Liver (tissue), 9 donors: ENCODE measurements around the gene ZNF766. TPM values are rescaled to one million over a fixed set of nuclear protein-coding genes. Genes with fewer than 3 reads are reported as not detected.

Source experiments
- DNase-seq: peaks from one replicate; pipeline ENCODE4 v3.0.0-alpha.2; 2017; ENCODE audit warnings: low spot score
- H3K27ac ChIP-seq, 2 donors: one replicate each; pipeline ENCODE4 v1.7.0; 2013; ENCODE audit warnings: inconsistent platforms in 2 of 2, low read length in 2 of 2, control low read depth in 1 of 2, low read depth in 1 of 2, mild to moderate bottlenecking in 1 of 2
- H3K27me3 ChIP-seq, 4 donors: one replicate each; pipeline versions ENCODE4 v1.6.1 to v1.7.0; 2013; ENCODE audit warnings: low read length in 3 of 4, inconsistent platforms in 1 of 4, mild to moderate bottlenecking in 1 of 4, moderate library complexity in 1 of 4; ENCODE audit not compliant: control insufficient read depth in 4 of 4, insufficient read depth in 4 of 4
- H3K36me3 ChIP-seq, 4 donors: one replicate each; pipeline versions ENCODE4 v1.6.1 to v1.7.0; 2013; ENCODE audit warnings: low read length in 3 of 4, mild to moderate bottlenecking in 3 of 4, low read depth in 1 of 4, moderate library complexity in 1 of 4; ENCODE audit not compliant: control insufficient read depth in 4 of 4, insufficient read depth in 3 of 4
- H3K4me1 ChIP-seq, 4 donors: one replicate each; pipeline versions ENCODE4 v1.6.1 to v1.7.0; 2013; ENCODE audit warnings: low read length in 3 of 4, mild to moderate bottlenecking in 3 of 4, moderate library complexity in 1 of 4; ENCODE audit not compliant: control insufficient read depth in 4 of 4, insufficient read depth in 4 of 4
- H3K4me3 ChIP-seq, 3 donors: one replicate each; pipeline versions ENCODE4 v1.6.1 to v1.7.0; 2013; ENCODE audit warnings: low read length in 3 of 3, control low read depth in 1 of 3, low read depth in 1 of 3, mild to moderate bottlenecking in 1 of 3
- H3K9ac ChIP-seq, 2 donors: one replicate each; pipeline ENCODE4 v1.7.0; 2013; ENCODE audit warnings: low read length in 2 of 2, mild to moderate bottlenecking in 2 of 2, moderate library complexity in 2 of 2, control low read depth in 1 of 2, low read depth in 1 of 2
- H3K9me3 ChIP-seq, 4 donors: one replicate each; pipeline versions ENCODE4 v1.6.1 to v1.7.0; 2013; ENCODE audit warnings: low read length in 3 of 4; ENCODE audit not compliant: control insufficient read depth in 4 of 4
- CTCF ChIP-seq: fragments of 150-350 bp; IDR thresholded peaks from 2 replicates; pipeline ENCODE4 v1.5.1; 2017; ENCODE audit warnings: improper control_type of control experiment, low read depth, low read length; ENCODE audit not compliant: missing input control
- EGR1 ChIP-seq, 2 donors: IDR thresholded peaks; 2 replicates each; pipeline ENCODE4 v1.6.1; 2016 to 2018; ENCODE audit warnings: antibody characterized with exemption in 2 of 2, low read depth in 2 of 2
- FOXA1 ChIP-seq: IDR thresholded peaks from 2 replicates; pipeline ENCODE4 v1.6.1; 2016; ENCODE audit warnings: antibody characterized with exemption
- FOXA2 ChIP-seq: IDR thresholded peaks from 2 replicates; pipeline ENCODE4 v1.6.1; 2016; ENCODE audit warnings: antibody characterized with exemption
- GABPA ChIP-seq, 2 donors: IDR thresholded peaks in 1 of 2; conservative IDR thresholded peaks in 1 of 2; 2 replicates each; pipeline ENCODE4 v1.6.1; 2016; ENCODE audit warnings: antibody characterized with exemption in 2 of 2, mild to moderate bottlenecking in 1 of 2, moderate library complexity in 1 of 2
- JUND ChIP-seq, 2 donors: IDR thresholded peaks; 2 replicates each; pipeline ENCODE4 v1.6.1; 2016; ENCODE audit warnings: antibody characterized with exemption in 2 of 2
- MAX ChIP-seq: IDR thresholded peaks from 2 replicates; pipeline ENCODE4 v1.6.1; 2016; ENCODE audit warnings: antibody characterized with exemption
- NR2F2 ChIP-seq: IDR thresholded peaks from 2 replicates; pipeline ENCODE4 v1.6.1; 2016; ENCODE audit warnings: antibody characterized with exemption
- RAD21 ChIP-seq, 2 donors: IDR thresholded peaks; 2 replicates each; pipeline ENCODE4 v1.6.1; 2016; ENCODE audit warnings: antibody characterized with exemption in 2 of 2, mild to moderate bottlenecking in 2 of 2
- RXRA ChIP-seq, 2 donors: IDR thresholded peaks; 2 replicates each; pipeline ENCODE4 v1.6.1; 2017 to 2018; ENCODE audit warnings: antibody characterized with exemption in 2 of 2, mild to moderate bottlenecking in 1 of 2
- SP1 ChIP-seq: IDR thresholded peaks from 2 replicates; pipeline ENCODE4 v1.6.1; 2018; ENCODE audit warnings: antibody characterized with exemption, mild to moderate bottlenecking
- TAF1 ChIP-seq: conservative IDR thresholded peaks from 2 replicates; pipeline ENCODE4 v1.6.1; 2016; ENCODE audit warnings: antibody characterized with exemption, mild to moderate bottlenecking
- YY1 ChIP-seq: IDR thresholded peaks from 2 replicates; pipeline ENCODE4 v1.6.1; 2016; ENCODE audit warnings: antibody characterized with exemption, mild to moderate bottlenecking
- ZBTB33 ChIP-seq: IDR thresholded peaks from 2 replicates; pipeline ENCODE4 v1.6.1; 2016; ENCODE audit warnings: antibody characterized with exemption
- WGBS: extraction: QIAGEN DNeasy Blood & Tissue Kit; methylation state at CpG from one replicate; pipeline ENCODE4 v1.1.7; 2013; 5-methylcytosine and 5-hydroxymethylcytosine counted together
- polyA plus RNA-seq, 2 donors: library from polyadenylated mRNA; stranded (reverse) in 1 of 2; unstranded in 1 of 2; fragments of 200-250 nt in 1 of 2; fragments of >200 nt in 1 of 2; fragmentation: Nextera tagmentation in 1 of 2; extraction: Ambion mirVana in 1 of 2; gene quantifications; one replicate each; pipeline versions ENCODE4 v1.2.1 to v1.2.3, GENCODE V29; 2013 to 2015
- total RNA-seq, 2 donors: library from RNA; depleted of rRNA; stranded (reverse); fragments of >200 nt; gene quantifications; one replicate each; pipeline ENCODE4 v1.2.3, GENCODE V29; 2014
- donor health status: healthy.
- donor health status: healthy.
- donor health status: healthy.
- donor health status: healthy.
- donor health status: healthy.

The ZNF766 gene
- total and polyA plus RNA-seq, 4 donors, result 1.6 to 4.9 (median 3.8) TPM

DNA sequence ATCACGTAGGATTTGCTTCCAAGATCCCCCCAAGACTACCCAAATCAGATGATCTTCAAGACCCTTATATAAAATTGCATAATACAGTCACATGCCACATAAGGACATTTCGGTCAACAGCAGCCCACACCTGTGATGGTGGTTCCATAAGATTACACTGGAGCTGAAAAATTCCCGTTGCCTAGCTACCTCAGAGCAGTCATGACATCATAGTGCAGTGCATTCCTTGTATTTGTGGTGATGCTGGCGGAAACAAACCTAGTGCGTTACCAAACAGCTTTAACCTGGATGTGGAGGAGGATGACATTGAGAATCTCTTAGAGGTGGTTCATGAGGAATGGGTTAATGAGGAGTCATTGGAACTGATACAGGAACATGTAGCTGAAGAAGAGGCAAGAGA, 4.8 kb downstream of the ZNF766 start:
- Histone ChIP-seq H3K9me3 (peaks cover 2 to 8% (median 5%) of the 10 kb centered on the region in 4 donors), H3K27ac (no peak overlapping the region), H3K4me3 (peak overlapping the region in 1 of 3 donors; percentile 19), H3K4me1 (peaks cover 0 to 14% (median 7%) of the 10 kb centered on the region in 4 donors), H3K9ac (no peak overlapping the region), H3K36me3 (peaks cover 3 to 4% (median 4%) of the 10 kb centered on the region in 4 donors), H3K27me3 (no peaks in the 10 kb centered on the region)
- TF ChIP-seq GABPA (IDR thresholded peaks at IDR 0.05 in 1 of 2, conservative IDR thresholded peaks at IDR 0.05 in 1 of 2) (no peak), MAX (no peak), NR2F2 (no peak), CTCF (no peak), RAD21 (IDR thresholded peaks at IDR 0.05) (no peak), RXRA (IDR thresholded peaks at IDR 0.05) (no peak)
- no peak for DNase-seq
- 88% methylated on average over 5 of the region's 5 CpGs for WGBS

DNA sequence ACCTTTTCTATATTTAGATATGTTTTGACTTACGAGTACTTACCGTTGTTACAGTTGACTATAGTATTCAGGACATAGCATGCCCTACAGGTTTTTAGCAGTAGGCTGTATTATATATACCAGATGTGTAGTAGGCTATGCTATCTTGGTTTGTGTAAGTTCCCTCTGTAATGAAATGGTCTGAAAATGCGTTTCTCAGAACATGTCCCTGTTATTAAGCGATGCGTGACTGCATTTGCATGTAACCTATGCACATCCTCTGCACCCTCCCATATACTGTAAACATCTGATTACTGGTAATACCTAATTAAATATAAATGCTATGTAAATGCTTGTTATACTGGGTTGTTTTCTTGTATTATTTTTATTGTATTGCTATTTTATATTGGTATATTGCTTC, 6.6 kb downstream of the ZNF766 start:
- peaks cover 4 to 8% (median 5%) of the 10 kb centered on the region in 4 donors for H3K9me3 ChIP-seq
- DNase-seq, result no peak
- no peaks in the 10 kb centered on the region for H3K27me3 ChIP-seq
- no peak overlapping the region for H3K4me3 ChIP-seq
- TF ChIP-seq RXRA (IDR thresholded peaks at IDR 0.05) (no peak), ZBTB33 (no peak), FOXA1 (no peak), CTCF (no peak), SP1 (no peak), NR2F2 (no peak), TAF1 (no peak), GABPA (IDR thresholded peaks at IDR 0.05 in 1 of 2, conservative IDR thresholded peaks at IDR 0.05 in 1 of 2) (no peak), RAD21 (IDR thresholded peaks at IDR 0.05) (no peak), YY1 (no peak), EGR1 (IDR thresholded peaks at IDR 0.05; ENCODE audit: low read depth in 2 of 2) (no peak), FOXA2 (no peak), JUND (IDR thresholded peaks at IDR 0.05) (no peak)
- H3K36me3 ChIP-seq, result peaks cover 3 to 4% (median 4%) of the 10 kb centered on the region in 4 donors
- H3K27ac ChIP-seq, result no peak overlapping the region
- peaks cover 0 to 5% (median 2%) of the 10 kb centered on the region in 4 donors for H3K4me1 ChIP-seq
- 96% methylated on average over 5 of the region's 5 CpGs for WGBS
- H3K9ac ChIP-seq, result no peak overlapping the region
